SU-DHL-6 (cell line): ENCODE measurements around the gene CABP4.

Experiments used
- H2AFZ ChIP-seq: fragments of 200-600 bp; sonication (generic); 2 replicates; pipeline ENCODE4 v1.6.1; 2014; ENCODE audit warnings: low read depth, mild to moderate bottlenecking, moderate library complexity, mixed read lengths, antibody characterized with exemption, low read length; ENCODE audit not compliant: severe bottlenecking
- H3F3A ChIP-seq: fragments of 200-600 bp; shearing (Covaris generic); 2 replicates; pipeline ENCODE4 v1.6.0; 2016; ENCODE audit warnings: antibody characterized with exemption, mild to moderate bottlenecking; ENCODE audit not compliant: insufficient read depth
- H3K27ac ChIP-seq: fragments of 200-600 bp; sonication (generic); 2 replicates; pipeline ENCODE4 v1.5.1; 2016; ENCODE audit warnings: low read depth, mild to moderate bottlenecking, low read length, moderate library complexity, mixed read lengths
- H3K27me3 ChIP-seq: fragments of 200-600 bp; sonication (generic), shearing (Covaris generic); 2 replicates; pipeline ENCODE4 v1.6.0; 2014; ENCODE audit warnings: mild to moderate bottlenecking, low read length
- H3K36me3 ChIP-seq: fragments of 200-600 bp; sonication (generic); 2 replicates; pipeline ENCODE4 v1.6.1; 2014; ENCODE audit warnings: mild to moderate bottlenecking, low read length, mixed read lengths
- H3K4me2 ChIP-seq: fragments of 300-600, 200-600 bp; shearing (Covaris generic), sonication (generic); 2 replicates; pipeline ENCODE4 v1.6.0; 2014; ENCODE audit warnings: low read length, low read depth, mild to moderate bottlenecking; ENCODE audit not compliant: poor library complexity, severe bottlenecking
- H3K4me3 ChIP-seq: fragments of 200-600 bp; sonication (generic); 2 replicates; pipeline ENCODE4 v1.5.1; 2014; ENCODE audit warnings: antibody characterized with exemption, low read length, mild to moderate bottlenecking, mixed read lengths; ENCODE audit not compliant: insufficient read depth, poor library complexity, severe bottlenecking
- H3K79me2 ChIP-seq: fragments of 200-600 bp; sonication (generic); 2 replicates; pipeline ENCODE4 v1.6.1; 2014; ENCODE audit warnings: mild to moderate bottlenecking, low read length, moderate library complexity; ENCODE audit not compliant: insufficient read depth
- H3K9ac ChIP-seq: fragments of 200-600 bp; sonication (generic); 2 replicates; pipeline ENCODE4 v1.7.0; 2014; ENCODE audit warnings: mild to moderate bottlenecking, low read length
- H3K9me2 ChIP-seq: fragments of 200-600 bp; sonication (generic); replicated peaks from 2 replicates; pipeline ENCODE4 v1.6.1; 2014; ENCODE audit warnings: low read length; ENCODE audit not compliant: insufficient read depth
- H3K9me3 ChIP-seq: fragments of 200-600 bp; sonication (generic); 2 replicates; pipeline ENCODE4 v1.6.1; 2014; ENCODE audit warnings: low read length, mixed read lengths; ENCODE audit not compliant: insufficient read depth
- H4K20me1 ChIP-seq: fragments of 200-600 bp; sonication (generic); 2 replicates; pipeline ENCODE4 v1.6.1; 2014; ENCODE audit warnings: low read depth, mild to moderate bottlenecking, antibody characterized with exemption, low read length, moderate library complexity, mixed read lengths
- CTCF ChIP-seq: fragments of 200-600 bp; sonication (generic); IDR thresholded peaks from one replicate; pipeline ENCODE4 v1.5.1; 2017; ENCODE audit warnings: antibody characterized with exemption, mild to moderate bottlenecking, low read length, moderate library complexity; ENCODE audit not compliant: insufficient read depth, poor library complexity, severe bottlenecking
- EZH2phosphoT487 ChIP-seq: fragments of 200-600 bp; sonication (generic), shearing (Covaris generic); conservative IDR thresholded peaks from 2 replicates; pipeline ENCODE4 v1.6.1; 2018; ENCODE audit warnings: mild to moderate bottlenecking, antibody characterized with exemption, low read length, moderate library complexity, mixed read lengths

CABP4 gene

GRCh38 chr11:67409261-67409666 lies 45.9 kb upstream of the CABP4 start:
- H2AFZ ChIP-seq: no peak overlapping the region
- H3K4me2 ChIP-seq: peak overlapping the region; percentile 48
- no peaks in the 10 kb centered on the region for H3K27me3 ChIP-seq
- H3K4me3 ChIP-seq: peak overlapping the region; percentile 23
- H3K9me3 ChIP-seq: no peaks in the 10 kb centered on the region
- H3K27ac ChIP-seq: peak overlapping the region; percentile 88
- H3K36me3 ChIP-seq: no peaks in the 10 kb centered on the region
- no peaks in the 10 kb centered on the region for H4K20me1 ChIP-seq
- H3F3A ChIP-seq: peaks cover 36% of the 10 kb centered on the region
- H3K79me2 ChIP-seq: no peaks in the 10 kb centered on the region
- peak overlapping the region; percentile 57 for H3K9ac ChIP-seq
- TF ChIP-seq CTCF (no peak), EZH2phosphoT487 (no peak)
- no peaks in the 10 kb centered on the region for H3K9me2 ChIP-seq

GRCh38 chr11:67409781-67410368 lies 45.3 kb upstream of the CABP4 start:
- no peaks in the 10 kb centered on the region for H3K27me3 ChIP-seq
- H3K9me3 ChIP-seq: no peaks in the 10 kb centered on the region
- H4K20me1 ChIP-seq: no peaks in the 10 kb centered on the region
- peaks cover 31% of the 10 kb centered on the region for H3F3A ChIP-seq
- peak overlapping the region; percentile 57 for H3K9ac ChIP-seq
- TF ChIP-seq EZH2phosphoT487 (no peak), CTCF (no peak)
- H3K4me3 ChIP-seq: peak overlapping the region; percentile 23
- H3K27ac ChIP-seq: peak overlapping the region; percentile 88
- peak overlapping the region; percentile 48 for H3K4me2 ChIP-seq
- H2AFZ ChIP-seq: no peak overlapping the region
- no peaks in the 10 kb centered on the region for H3K79me2 ChIP-seq
- no peaks in the 10 kb centered on the region for H3K9me2 ChIP-seq
- no peaks in the 10 kb centered on the region for H3K36me3 ChIP-seq

GRCh38 chr11:67410369-67410831 lies 44.8 kb upstream of the CABP4 start:
- no peaks in the 10 kb centered on the region for H3K79me2 ChIP-seq
- no peak overlapping the region for H3K4me3 ChIP-seq
- no peak overlapping the region for H3K9ac ChIP-seq
- H3F3A ChIP-seq: peaks cover 31% of the 10 kb centered on the region
- no peaks in the 10 kb centered on the region for H3K9me2 ChIP-seq
- no peaks in the 10 kb centered on the region for H3K9me3 ChIP-seq
- no peak overlapping the region for H2AFZ ChIP-seq
- no peak overlapping the region for H3K27ac ChIP-seq
- H3K36me3 ChIP-seq: no peaks in the 10 kb centered on the region
- H3K27me3 ChIP-seq: no peaks in the 10 kb centered on the region
- no peak overlapping the region for H3K4me2 ChIP-seq
- no peaks in the 10 kb centered on the region for H4K20me1 ChIP-seq
- TF ChIP-seq CTCF: no peak
- no peak for TF ChIP-seq EZH2phosphoT487
